GM18498 (cell line): ENCODE data around the gene OR1L8.
"Not testable (repeated sequence)": the region's sequence is repeated elsewhere in the genome, so short reads cannot be mapped to it uniquely, and the experiment has no call there.

Source experiments
- ATAC-seq: cut with Tn5 transposase; IDR thresholded peaks from one replicate; pipeline ENCODE4 v1.9.1; 2021; ENCODE audit warnings: mild to moderate bottlenecking, moderate library complexity; ENCODE audit not compliant: unreplicated experiment

OR1L8 gene, protein sequence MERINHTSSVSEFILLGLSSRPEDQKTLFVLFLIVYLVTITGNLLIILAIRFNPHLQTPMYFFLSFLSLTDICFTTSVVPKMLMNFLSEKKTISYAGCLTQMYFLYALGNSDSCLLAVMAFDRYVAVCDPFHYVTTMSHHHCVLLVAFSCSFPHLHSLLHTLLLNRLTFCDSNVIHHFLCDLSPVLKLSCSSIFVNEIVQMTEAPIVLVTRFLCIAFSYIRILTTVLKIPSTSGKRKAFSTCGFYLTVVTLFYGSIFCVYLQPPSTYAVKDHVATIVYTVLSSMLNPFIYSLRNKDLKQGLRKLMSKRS

DNA sequence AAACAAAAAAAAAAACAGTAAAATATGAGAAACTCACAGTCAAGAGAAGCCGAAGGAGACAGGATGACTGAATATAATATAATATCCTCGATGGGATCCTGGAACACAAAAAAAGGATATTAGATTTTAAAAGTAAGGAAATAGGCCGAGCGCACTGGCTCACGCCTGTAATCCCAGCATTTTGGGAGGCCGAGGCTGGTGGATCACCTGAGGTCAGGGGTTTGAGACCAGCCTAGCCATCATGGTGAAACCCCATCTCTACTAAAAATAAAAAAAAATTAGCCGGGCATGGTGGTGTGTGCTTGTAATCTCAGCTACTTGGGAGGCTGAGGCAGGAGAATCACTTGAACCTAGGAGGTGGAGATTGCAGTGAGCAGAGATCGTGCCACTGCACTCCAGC is at the start of gene OR1L8:
Gene OR1L8, minus strand, starts transcription at position 101 of the 400 bp plus-strand sequence. CDS start 14,907 bp downstream, outside the sequence.
- ATAC-seq = not testable (repeated sequence)

DNA sequence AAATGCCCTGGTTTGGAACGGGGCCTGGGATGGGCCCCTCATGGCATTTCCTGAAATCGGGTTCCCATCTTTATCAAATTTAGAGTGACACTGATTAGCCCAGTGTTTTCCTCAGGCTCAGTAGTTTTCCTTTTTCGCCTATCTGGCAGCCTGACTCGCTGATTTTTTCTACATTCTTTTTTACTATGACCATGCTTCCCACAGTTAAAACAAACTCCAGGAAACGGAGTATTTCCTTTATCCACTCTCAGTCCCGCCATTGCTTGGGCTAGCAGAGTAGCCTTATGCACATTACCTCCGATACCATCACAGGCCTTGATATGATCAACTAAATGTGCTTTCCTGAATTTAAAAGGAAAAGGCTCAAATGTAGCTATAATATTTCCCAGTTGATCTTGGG is 36.8 kb upstream of the OR1L8 start:
- ATAC-seq = no peak

DNA sequence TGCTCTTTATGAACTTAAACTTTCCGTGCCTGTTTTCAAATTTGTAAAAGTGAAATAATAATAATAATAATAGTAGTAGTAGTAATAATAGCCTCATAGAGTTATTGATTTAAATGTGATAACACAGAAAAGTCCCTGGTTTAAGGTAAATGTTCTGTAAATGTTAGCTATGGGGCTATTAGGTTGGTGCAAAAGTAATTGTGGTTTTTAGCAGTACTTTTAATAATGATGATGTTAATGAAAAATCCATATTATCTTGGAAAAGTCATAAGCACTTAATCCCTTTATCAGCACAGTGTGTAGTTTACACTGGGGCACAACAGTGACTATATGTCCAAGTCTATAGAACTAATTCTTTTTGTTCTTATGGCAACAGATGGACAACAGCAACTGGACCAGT is 31.2 kb upstream of the OR1L8 start, which contains the start of gene OR1Q1:
Gene OR1Q1, plus strand, starts transcription at position 377 of the 400 bp plus-strand sequence. Its CDS starts 0 bp downstream, at position 377.
- no peak for ATAC-seq

DNA sequence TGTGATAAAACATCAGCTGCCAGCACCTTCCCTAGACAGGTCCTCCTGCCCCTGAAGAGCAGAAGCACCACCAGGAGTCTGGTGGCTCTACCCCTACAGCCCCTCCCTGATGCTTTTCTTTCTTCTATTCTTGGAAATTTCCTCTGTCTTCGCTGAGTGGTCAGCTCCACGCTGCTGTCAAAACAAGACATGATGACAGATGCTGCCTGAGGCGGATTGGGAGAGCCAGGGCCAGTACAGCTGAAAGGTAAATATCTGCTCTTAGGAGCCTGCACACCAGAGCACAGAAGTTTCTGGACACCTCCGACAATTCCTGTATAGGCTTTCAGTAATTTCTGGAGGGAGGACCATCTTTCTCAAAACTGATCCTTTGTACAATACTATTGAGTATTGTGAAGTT is 26.6 kb upstream of the OR1L8 start:
- no peak for ATAC-seq

DNA sequence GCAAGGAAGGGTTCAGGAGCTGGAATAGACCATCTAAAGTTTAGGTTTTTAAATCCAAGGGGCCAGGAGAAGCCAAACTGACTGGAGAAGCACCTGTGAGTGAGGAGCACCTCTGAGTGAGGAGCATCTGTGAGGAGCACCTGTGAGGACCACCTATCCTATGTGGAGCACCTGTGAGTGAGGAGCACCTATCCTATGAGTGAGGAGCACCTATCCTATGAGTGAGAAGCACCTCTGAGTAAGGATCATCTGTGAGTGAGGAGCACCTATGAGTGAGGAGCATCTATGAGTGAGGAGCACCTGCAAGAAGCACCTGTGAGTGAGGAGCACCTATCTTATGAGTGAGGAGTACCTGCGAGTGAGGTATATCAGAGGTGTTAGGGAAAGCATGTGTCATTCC is 23.4 kb upstream of the OR1L8 start:
- ATAC-seq = no peak

DNA sequence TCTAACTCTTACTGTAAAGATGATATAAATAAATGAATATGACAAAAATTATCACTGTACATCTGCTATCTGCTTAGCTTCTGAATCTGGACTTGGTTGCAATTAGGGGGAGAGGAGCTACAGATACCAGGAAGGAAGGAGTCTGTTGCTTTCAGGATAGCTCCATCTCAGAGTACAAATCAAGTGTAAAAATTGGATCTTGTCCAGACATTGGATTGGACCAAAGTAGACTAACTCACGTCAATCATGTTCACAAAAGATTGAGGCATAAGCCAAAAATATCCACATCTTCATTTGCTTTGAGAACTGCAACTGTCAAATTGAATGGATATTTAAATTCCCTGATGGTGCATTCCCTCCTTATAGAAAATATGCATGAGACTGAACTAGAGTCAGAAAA is 22.5 kb upstream of the OR1L8 start:
- no peak for ATAC-seq

DNA sequence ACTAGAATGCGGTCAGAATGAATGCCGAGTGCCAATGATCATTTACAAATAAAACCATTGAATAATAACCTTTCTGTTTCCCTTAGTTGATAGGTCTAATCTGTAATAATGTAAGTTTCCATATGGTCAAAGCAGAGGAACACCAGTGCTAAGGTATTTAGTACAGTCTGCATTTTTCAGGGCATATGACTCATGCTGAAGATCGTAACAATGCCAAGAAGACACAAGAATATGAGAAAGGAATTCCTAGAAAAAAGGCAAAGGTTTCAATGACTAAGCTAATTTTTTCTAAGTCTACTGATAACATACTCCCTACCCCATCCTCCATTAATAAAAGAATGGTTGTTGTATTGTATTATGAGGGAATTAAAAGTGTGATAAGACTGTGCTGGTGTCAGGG is 2.8 kb downstream of the OR1L8 start:
- no peak for ATAC-seq

DNA sequence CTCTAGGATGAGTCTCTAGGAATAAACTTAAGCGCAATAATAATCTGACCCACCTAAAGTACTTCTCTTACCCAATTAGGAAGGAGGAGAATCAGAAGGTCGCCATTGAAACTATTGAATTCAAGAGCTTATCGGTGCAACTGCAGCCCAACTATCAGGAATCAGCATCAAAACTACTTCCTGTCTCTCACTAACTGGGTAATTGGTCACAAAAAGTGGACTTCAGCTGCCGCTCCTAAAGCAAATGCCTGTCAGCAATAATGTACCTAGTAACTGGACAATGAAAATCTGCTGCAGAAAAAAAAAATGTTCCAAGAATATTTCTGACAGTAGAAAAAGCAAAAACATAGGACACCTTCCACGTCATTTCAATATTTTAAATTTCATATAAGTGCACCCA is 3.3 kb downstream of the OR1L8 start:
- ATAC-seq = no peak

DNA sequence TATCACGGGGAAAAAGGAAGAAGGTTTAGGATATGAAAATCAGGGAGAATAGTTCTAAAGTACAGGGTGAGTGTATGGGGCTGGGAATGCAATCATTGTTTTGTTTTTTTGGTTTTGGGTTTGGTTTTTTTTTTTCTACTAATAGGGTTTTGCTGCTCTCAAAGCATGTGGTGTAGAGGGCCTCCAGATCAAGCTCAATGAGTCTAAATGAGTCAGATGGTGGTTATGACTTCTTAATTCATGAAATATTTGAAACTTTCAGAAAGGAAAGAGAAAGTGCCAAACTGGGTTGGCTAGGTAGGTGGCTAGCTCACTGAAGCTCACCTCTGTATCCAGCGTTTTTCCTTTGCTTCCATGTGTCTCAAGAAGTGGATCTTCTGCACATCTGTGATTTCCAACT is 10.7 kb downstream of the OR1L8 start:
- no peak for ATAC-seq

DNA sequence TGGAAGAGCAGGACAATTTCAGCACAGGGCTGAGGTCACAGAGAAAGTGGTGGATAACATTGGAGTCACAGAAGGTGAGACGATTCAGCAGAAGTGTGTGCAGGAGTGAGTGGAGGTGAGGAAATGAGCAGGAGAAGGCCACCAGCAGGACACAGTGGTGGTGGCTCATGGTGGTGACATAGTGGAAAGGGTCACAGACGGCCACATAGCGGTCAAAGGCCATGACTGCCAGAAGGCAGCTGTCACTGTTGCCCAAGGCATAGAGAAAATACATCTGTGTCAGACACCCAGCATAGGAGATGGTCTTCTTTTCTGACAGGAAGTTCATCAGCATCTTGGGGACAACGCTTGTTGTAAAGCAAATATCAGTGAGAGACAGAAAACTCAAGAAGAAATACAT is 15.3 kb downstream of the OR1L8 start:
- no peak for ATAC-seq

DNA sequence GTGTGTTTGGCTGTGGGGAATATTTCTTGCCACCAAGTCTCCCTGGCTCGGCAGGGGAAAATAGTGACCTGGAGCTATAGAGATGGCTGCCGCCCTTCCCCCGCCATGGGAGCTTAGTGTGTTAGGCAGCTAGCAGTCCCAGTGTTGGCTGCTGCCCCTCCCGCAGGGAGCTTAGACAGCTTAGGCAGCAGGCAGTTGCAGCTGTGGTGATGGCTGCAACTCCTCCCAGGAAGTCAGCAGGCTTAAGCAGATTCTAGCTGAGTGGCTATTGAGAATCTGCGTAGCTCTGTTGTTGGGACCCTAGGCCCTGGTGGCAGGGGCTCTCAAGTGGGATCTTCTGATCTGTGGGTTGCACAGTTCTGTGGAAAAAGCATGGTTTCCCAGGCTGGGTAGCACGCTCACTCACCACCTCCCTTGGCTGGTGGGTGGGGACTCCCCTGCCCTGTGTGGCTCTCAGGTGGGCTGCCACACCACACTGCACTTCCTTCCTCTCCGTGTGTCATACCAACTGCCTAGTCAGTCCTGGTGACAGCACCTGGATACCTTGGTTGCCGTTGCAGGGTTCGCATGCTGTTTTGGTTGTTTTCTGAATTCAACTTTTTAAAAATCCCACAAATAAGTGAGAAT is 20.9 kb downstream of the OR1L8 start:
- ATAC-seq = no peak

DNA sequence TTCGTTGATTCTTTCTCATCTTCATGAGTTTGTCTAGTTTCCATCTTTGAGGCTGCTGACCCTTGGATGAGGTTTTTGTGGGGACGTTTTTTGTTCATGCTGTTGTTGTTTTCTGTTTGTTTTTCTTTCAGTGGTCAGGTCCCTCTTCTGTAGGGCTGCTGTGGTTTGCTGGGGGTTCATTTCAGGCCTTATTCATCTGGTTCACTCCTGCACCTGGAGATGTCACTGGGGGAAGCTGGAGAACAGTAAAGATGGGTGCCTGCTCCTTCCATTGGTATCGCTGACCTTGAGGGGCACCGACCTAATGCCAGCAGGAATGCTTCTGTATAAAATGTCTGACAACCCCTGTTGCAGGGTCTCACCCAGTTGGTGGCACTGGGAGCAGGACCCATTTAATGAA is 21.7 kb downstream of the OR1L8 start:
- no peak for ATAC-seq

DNA sequence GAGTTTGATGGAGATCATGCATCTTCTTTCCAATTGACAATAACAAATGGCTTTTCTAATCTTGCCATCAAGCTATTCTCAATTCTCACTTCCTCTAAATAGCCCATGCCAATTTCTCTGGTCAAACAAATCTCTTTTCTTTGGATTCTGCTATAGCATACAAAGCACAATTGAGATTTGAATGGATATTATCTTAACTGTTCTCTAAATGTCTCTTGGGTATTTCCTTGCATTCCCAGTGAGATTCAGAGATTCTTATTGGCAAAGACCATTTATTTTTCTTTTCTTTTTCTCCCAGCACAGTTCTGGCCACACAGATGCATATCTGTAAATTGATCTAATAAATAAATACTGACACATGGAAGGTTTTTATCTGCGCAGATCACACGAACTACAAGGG is 30.4 kb downstream of the OR1L8 start, which contains the start of gene OR1N2:
Gene OR1N2, plus strand, starts transcription at position 301 of the 400 bp plus-strand sequence. CDS start 100 bp downstream, outside the sequence.
- ATAC-seq = no peak

DNA sequence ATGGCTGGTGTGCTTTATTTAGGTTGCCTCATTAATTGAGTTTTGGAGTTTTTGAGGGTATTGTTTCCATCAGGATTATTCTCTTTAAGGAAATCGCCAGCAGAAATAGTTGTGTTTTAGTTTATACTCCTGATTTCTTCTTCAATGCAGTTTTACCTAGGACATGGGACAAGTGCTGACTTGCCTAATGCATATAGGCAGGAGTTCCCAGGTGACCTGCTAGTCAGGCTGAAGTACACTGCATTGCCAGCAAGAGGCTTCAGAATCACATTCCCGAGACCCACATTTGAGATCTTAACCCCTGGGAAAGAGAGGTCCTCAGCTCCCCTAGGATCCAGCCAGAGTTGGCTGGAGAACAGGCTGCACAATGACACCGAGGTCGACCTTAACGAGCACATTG is 31.8 kb downstream of the OR1L8 start:
- ATAC-seq = no peak

DNA sequence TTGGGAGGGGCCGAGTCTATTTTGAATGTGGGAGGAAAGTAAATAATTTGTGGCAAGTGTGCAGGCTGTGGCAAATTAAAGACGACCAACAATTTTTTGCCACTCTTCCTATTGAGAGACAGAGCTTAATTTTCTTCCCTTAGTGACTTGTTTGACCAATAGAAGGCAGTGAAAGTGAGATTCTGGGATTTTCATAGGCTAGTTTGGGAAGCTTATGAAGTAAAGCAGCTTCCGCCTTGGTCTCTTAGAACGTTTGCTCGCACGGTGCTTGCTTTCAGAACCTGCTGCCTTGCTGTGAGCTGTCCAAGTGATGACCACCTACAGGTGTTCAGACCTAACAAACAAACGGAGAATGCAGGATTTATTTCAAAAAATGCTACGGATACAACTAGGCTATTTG is 37.0 kb downstream of the OR1L8 start:
- no peak for ATAC-seq

DNA sequence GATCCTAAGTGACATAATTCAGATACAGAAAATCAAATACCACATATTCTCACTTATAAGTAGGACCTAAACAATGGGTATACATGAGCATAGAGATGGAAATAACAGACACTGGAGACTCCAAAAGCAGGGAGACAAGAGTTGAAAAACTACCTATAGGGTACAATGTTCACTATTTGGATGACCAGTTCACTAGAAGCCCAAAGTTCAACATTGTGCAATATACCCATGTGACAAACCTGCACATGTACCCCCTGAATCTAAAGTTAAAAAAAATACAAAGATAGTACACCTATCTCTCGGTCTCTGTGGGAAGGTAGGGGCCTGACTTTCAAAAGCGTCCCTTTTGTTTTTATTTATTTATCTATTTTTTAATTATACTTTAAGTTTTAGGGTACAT is 44.4 kb downstream of the OR1L8 start:
- ATAC-seq = no peak

DNA sequence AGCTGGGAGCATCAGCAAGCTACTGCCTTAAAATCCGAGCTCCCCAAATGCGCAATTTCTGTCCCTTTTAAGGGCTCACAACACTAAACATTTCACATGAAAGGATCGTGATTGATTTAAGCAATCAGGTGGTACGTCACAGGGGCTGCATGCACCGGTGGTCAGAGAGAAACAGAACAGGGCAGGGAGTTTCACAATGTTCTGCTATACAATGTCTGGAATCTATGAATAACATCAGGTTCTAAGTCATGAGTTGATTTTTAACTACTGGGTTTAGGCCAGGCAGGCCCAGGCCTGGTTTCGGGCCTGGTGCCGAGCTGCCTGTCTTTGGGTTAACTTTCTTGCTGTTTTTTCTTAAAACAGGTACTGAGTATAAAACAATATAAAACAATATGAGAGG is 46.1 kb downstream of the OR1L8 start:
- ATAC-seq = not testable (repeated sequence)

DNA sequence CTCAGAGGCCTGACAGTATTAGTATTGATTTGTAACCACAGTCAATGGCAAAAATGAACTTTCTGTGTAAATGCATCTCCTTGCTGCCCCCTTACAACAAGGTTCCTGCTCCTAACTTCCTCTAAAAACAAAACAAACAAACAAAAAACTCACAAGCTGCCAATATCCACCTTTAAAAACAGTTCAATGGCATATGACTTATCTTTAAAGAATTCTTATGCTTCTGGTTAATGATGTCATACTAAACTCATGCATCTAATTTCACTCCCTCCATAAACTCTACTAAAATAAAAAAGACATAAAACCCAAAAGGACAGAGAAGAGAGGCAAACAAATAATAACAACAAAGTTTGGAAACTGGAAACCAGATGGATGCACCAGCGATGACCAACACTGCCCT is 47.0 kb downstream of the OR1L8 start:
- no peak for ATAC-seq

DNA sequence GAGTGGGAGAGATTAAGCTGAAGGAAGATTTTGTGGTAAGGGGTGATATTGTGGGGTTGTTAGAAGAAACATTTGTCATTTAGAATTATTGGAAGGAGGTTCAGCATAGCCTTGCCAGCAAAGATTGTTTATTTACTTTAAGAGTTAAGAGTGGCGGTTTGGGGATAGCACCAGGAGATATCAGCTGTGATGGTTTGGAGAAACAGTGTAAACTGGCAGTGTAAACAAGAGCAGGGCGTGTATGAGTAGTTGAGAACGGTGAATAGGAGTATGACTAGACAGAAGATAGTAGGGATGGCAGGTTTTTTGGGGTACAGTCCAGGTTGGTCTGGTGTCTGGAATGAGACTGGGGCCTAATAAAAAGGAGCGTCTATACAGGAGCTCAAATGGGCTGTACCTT is 52.0 kb downstream of the OR1L8 start:
- not testable (repeated sequence) for ATAC-seq

DNA sequence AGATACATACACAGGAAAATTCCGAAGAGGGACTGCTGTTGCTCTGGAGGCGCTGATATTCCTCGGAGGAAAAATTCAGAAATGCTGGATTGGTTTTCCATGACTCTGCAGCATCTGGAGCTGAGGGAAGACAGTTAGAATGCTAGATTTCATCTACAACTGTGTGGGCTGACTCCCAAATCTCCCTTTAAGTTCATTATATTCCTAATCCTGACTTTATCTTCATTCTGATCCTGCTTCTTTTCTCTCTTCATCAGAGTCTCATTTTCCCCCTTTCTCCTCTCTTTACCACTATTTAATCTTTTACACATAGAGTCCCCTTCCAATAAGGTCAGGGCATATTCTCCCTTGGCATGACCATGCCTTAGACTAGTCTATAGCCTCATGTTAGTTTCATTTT is 56.0 kb downstream of the OR1L8 start, which contains the start of gene OR1N1:
Gene OR1N1, minus strand, starts transcription at position 101 of the 400 bp plus-strand sequence. Its CDS starts 0 bp downstream, at position 101.
- no peak for ATAC-seq

DNA sequence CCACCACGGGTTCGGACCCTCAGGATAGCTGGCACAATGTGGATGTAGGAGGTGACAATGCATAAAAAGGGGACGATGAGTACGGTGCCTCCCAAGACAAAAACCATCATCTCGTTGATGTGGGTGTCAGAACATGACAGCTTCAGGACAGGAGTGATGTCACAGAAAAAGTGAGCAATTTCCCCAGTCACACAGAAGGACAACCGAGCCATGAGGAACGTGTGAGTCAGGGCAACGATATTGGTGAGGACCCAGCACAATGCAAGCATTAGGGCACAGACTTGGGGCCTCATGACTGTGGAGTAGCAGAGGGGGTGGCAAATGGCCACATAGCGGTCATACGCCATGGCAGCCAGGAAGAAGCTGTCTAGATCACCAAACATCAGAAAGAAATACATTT is 56.6 kb downstream of the OR1L8 start:
- no peak for ATAC-seq

DNA sequence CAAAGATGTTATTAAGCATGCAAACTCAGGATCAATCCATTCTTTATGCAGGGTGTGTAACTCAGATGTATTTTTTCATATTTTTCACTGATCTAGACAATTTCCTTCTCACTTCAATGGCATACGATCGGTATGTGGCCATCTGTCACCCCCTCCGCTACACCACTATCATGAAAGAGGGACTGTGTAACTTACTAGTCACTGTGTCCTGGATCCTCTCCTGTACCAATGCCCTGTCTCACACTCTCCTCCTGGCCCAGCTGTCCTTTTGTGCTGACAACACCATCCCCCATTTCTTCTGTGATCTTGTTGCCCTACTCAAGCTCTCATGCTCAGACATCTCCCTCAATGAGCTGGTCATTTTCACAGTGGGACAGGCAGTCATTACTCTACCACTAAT is 63.8 kb downstream of the OR1L8 start:
- ATAC-seq = no peak
